ENCODE data around the gene RNH1. TPM values are rescaled to one million over a fixed set of nuclear protein-coding genes. Genes with fewer than 3 reads are reported as not detected.
"Not testable (repeated sequence)": the region's sequence is repeated elsewhere in the genome, so short reads cannot be mapped to it uniquely, and the experiment has no call there.

RNH1 gene
- total RNA-seq, 1 donor from 2014 or later, result 649 TPM

DNA sequence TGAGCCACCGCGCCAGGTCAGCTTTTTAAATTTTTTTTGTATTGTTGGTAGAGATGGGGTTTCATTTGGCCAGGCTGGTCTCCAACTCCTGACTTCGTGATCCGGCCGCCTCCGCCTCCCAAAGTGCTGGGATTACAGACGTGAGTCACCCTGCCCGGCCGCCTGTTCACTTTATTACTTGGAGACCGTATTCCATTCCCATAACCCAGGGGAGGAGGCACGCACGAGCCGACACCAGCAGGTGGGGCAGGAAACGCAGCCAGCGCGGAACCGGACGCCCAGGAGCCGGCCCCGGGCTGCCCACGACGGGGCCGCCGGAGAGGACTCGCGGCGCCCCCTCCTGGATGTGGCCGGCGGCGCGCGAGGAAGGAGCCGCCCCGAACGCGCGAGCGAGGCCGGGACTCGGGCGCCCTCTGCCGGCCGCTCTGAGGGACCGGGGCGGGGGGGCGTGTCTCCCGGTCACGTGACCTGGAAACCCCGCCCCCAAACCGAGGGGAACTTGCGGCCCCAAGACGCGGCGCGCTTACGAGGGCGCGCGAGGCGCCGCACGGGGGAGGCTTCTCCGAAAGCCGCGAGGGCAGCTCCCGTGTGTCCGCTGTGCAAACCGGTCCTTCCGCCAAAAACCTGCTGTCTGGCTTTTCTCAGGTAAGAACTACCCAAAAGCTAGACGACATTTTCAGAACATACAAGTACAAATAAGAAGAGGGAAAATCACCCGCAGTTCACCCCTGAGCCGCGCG lies 11.6 kb upstream of the RNH1 start:
- no peaks in the 10 kb centered on the region for H3K27me3 ChIP-seq
- H3K27ac ChIP-seq, result peak overlapping the region; percentile 76 to 80
- intact Hi-C loops (cut with DNase I), result loop anchor here (1.0 kb wide), 2 partner anchors 11 to 70 kb away; partner anchors contain the start of gene RNH1

DNA sequence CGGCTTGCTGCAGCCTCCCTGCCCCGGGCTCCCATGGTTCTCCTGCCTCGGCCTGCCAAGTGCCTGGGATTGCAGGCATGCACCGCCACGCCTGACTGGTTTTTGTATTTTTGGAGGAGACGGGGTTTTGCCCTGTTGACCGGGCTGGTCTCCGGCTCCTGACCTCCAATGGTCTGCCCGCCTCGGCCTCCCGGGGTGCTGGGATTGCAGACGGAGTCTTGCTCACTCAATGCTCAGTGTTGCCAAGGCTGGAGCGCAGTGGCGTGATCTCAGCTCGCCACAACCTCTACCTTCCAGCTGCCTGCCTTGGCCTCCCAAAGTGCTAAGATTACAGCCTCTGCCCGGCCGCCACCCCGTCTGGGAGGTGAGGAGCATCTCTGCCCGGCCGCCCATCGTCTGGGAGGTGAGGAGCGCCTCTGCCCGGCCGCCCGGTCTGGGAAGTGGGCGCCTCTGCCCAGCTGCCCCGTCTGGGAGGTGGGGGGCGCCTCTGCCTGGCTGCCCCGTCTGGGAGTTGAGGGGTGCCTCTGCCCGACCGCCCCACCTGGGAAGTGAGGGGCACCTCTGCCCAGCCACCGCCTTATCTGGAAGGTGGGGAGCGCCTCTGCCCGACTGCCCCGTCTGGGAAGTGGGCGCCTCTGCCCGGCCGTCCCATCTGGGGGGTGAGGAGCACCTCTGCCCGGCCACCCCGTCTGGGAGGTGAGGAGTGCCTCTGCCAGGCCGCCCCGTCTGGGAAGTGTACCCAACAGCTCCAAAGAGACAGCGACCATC lies 10.1 kb upstream of the RNH1 start:
- H3K36me3 ChIP-seq; H3K4me1 ChIP-seq; H3K4me3 ChIP-seq; intact Hi-C loops (cut with DNase I); H3K27me3 ChIP-seq; DNase-seq (ENCODE audit: low spot score in 2 of 2); H3K27ac ChIP-seq; H3K9me3 ChIP-seq: not testable (repeated sequence)

More for the DNA sequence above, 11.6 kb upstream of the RNH1 start:
- DNase-seq (ENCODE audit: low spot score in 2 of 2), result peak; percentile 81 to 96
- TF ChIP-seq, protein P1, sequence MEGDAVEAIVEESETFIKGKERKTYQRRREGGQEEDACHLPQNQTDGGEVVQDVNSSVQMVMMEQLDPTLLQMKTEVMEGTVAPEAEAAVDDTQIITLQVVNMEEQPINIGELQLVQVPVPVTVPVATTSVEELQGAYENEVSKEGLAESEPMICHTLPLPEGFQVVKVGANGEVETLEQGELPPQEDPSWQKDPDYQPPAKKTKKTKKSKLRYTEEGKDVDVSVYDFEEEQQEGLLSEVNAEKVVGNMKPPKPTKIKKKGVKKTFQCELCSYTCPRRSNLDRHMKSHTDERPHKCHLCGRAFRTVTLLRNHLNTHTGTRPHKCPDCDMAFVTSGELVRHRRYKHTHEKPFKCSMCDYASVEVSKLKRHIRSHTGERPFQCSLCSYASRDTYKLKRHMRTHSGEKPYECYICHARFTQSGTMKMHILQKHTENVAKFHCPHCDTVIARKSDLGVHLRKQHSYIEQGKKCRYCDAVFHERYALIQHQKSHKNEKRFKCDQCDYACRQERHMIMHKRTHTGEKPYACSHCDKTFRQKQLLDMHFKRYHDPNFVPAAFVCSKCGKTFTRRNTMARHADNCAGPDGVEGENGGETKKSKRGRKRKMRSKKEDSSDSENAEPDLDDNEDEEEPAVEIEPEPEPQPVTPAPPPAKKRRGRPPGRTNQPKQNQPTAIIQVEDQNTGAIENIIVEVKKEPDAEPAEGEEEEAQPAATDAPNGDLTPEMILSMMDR (IDR thresholded peaks at IDR 0.05), result peak; percentile 84 to 100 (median 96)
- Histone ChIP-seq H3K4me3 (peak overlapping the region; percentile 11 to 54), H3K4me1 (peaks cover 2 to 3% of the 10 kb centered on the region in 2 donors), H3K9me3 (no peaks in the 10 kb centered on the region), H3K36me3 (peaks cover 0 to 6% of the 10 kb centered on the region in 2 donors)

DNA sequence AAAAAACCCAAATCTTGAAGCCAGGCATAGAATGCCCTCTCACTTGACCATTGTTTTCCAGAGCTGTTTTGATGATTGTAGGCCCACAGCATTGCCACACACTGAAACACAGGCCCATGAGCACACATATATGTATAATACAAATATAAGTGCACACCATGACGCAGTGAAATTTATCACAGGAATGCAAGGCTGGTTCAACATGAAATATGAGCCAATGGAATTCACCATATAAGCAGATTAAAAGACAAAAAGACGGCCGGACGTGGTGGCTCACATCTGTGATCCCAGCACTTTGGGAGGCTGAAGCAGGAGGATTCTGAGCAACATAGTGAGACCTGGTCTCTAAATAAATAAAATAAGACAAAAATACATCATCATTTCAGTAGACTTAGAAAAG lies 9.4 kb upstream of the RNH1 start:
- no peak overlapping the region for H3K4me3 ChIP-seq
- DNase-seq (ENCODE audit: low spot score in 2 of 2), result no peak
- H3K36me3 ChIP-seq, result peaks cover 0 to 9% of the 10 kb centered on the region in 2 donors
- H3K9me3 ChIP-seq, result no peaks in the 10 kb centered on the region
- TF ChIP-seq, protein P1 (IDR thresholded peaks at IDR 0.05), result no peak
- peaks cover 2 to 3% of the 10 kb centered on the region in 2 donors for H3K4me1 ChIP-seq
- H3K27ac ChIP-seq, result no peak overlapping the region
- intact Hi-C loops (cut with DNase I), result no loop called here
- H3K27me3 ChIP-seq, result no peaks in the 10 kb centered on the region

GRCh38 chr11:515131-515530 lies 8.1 kb upstream of the RNH1 start:
- H3K27ac ChIP-seq, result no peak overlapping the region
- H3K9me3 ChIP-seq, result no peaks in the 10 kb centered on the region
- no peaks in the 10 kb centered on the region for H3K27me3 ChIP-seq
- intact Hi-C loops (cut with DNase I), result no loop called here
- no peak overlapping the region for H3K4me3 ChIP-seq
- peaks cover 4 to 14% of the 10 kb centered on the region in 2 donors for H3K36me3 ChIP-seq
- no peak for DNase-seq (ENCODE audit: low spot score in 2 of 2)
- TF ChIP-seq, protein P1 (IDR thresholded peaks at IDR 0.05), result no peak
- peaks cover 2 to 3% of the 10 kb centered on the region in 2 donors for H3K4me1 ChIP-seq

- Histone ChIP-seq H3K36me3 (peaks cover 8 to 17% of the 10 kb centered on the region in 2 donors), H3K4me1 (peaks cover 2 to 3% of the 10 kb centered on the region in 2 donors), H3K9me3 (no peaks in the 10 kb centered on the region), H3K4me3 (no peak overlapping the region), H3K27ac (no peak overlapping the region), H3K27me3 (no peaks in the 10 kb centered on the region)
- intact Hi-C loops (cut with DNase I), result no loop called here
- TF ChIP-seq, protein P1 (IDR thresholded peaks at IDR 0.05), result no peak
- peak in 1 of 2 donors; percentile 56 for DNase-seq (ENCODE audit: low spot score in 2 of 2)
Measured at GRCh38 chr11:514606-515005, 7.6 kb upstream of the RNH1 start.
